Activated CD4-positive, alpha-beta T cell treated with anti-CD3 and anti-CD28 coated beads for 24 hours (primary cell): ENCODE measurements around the gene NPIPB9.
"Not testable (repeated sequence)": the region's sequence is repeated elsewhere in the genome, so short reads cannot be mapped to it uniquely, and the experiment has no call there.

ENCODE experiments used
- DNase-seq, 2 donors: peaks; one replicate each; pipeline ENCODE4 v3.0.0-alpha.2; 2020; ENCODE audit warnings: low read depth in 2 of 2

The NPIPB9 gene

DNA sequence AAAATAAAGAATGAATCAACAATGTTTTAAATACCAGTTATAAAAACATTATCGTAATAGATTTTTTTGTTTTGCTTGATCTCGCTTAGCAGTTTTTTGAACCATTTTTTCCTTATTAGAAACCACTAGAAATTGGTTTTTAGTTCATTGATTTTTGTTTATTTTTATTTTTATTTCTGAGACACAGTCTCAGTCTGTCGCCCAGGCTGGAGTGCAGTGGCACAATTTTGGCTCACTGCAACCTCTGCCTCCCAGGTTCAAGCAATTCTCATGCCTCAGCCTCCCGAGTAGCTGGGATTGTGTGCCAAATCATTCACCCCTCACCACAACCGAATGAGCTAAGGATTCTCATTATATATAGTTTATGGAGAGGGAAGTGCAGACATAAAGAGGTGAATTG is at the start of gene NPIPB9:
Gene NPIPB9, plus strand, starts transcription at position 301 of the 400 bp plus-strand sequence.
- DNase-seq: not testable (repeated sequence)

- not testable (repeated sequence) for DNase-seq
These were observed 47.3 kb upstream of the NPIPB9 start for GRCh38 chr16:28704246-28704645.

GRCh38 chr16:28711220-28712083 is 40.1 kb upstream of the NPIPB9 start, which contains the start of gene EIF3C:
EIF3C (plus strand) TSS chr16:28711464; CDS start chr16:28711687, 223 bp downstream.
- DNase-seq: not testable (repeated sequence)

DNA sequence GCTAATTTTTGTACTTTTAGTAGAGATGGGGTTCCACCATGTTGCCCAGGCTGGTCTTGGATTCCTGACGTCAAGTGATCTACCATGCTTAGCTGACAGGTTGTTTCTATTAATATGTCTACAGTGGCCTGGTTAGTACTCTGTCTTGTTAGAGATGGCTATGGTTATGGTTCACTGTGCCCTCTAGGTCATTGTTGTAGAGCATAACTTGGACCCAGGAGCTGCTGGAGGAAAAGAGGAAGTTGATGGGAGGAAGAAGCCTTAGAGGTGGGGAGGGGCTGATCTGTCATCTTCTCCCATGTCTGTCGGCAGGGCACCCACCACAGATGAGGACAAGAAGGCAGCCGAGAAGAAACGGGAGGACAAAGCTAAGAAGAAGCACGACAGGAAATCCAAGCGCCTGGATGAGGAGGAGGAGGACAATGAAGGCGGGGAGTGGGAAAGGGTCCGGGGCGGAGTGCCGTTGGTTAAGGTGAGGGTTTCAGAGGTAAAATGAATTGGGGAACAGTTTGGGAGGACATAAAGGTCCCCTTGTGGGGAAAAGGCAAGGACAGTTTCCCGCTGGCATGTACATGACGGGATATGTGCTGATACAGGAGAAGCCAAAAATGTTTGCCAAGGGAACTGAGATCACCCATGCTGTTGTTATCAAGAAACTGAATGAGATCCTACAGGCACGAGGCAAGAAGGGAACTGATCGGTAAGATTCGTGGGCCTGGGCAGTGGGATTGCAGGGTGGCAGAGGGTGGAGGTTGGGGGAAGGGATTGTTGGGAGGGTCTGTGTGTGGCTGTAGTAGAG is 28.5 kb upstream of the NPIPB9 start:
- not testable (repeated sequence) for DNase-seq

DNA sequence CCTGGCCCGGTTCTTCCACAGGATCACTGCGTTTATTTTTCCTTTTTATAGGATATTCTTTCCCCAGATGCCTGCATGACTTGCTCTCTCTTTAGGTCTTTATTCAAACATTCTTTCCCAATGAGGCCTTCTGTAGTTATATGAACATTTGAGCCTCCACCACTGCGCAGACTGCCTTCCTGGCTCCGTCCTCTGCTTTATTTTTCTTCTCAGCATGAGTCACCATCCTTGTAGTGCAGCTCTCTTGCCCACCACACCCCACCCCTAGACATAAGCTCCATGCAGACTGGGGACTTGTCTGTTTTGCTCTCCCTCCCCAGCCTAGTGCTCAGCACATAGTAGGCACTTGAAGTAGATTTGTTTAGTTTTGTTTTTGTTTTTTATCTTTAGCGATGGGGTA is 20.3 kb upstream of the NPIPB9 start:
- DNase-seq: not testable (repeated sequence)

DNA sequence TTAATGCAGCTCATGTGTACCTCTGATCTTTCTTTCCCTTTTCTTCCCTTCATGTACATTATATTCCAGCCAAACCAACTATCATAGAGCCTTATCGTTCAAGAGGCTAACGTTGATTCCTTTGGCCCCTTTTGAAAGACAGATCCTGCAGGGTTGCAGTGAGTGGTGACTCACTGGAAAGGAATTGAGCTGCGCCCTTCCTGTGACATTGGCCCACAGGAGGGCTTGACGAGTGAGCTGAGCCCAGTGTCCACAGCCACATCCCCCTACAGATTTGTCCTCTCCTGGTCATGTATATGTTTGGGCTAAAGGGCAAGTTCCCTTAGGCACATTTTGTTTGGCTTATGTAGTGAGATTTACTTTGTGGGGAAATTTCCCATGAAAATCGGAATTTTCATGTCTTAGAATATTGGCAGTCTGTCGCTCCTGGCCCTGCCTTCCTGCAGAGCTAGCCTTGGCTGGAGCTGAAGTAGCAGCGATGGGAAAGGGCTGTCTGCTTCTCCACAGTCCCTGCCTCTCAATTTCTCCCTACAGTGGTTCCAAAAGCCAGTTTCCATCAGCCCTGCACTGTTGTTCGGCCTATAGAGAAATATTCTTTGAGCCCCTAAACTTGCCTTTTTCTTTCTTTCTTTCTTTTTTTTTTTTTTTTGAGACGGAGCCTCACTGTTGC is 19.0 kb upstream of the NPIPB9 start:
- DNase-seq: not testable (repeated sequence)

- not testable (repeated sequence) for DNase-seq
These were observed 11.8 kb upstream of the NPIPB9 start for GRCh38 chr16:28739787-28740186.

DNA sequence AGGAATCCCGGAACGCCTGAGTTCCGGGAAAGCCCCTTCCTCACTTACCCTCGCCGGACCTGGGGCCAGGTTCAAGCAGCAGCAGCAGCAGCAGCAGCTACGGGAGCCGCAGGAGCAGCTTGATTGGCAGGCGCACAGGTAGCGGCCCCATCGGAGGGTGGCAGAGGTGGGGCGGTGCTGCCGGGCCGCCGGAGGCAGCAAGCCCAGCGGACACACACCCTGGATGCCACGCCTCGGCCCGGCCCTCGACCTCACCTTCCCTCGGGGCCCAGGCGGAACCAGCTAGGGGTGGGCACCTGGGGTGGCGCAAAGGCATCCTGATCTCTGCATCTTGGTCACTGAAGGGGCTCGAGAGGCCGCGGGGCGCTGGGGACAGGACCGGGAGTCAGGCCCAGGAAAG is 11.0 kb upstream of the NPIPB9 start:
- not testable (repeated sequence) for DNase-seq

DNA sequence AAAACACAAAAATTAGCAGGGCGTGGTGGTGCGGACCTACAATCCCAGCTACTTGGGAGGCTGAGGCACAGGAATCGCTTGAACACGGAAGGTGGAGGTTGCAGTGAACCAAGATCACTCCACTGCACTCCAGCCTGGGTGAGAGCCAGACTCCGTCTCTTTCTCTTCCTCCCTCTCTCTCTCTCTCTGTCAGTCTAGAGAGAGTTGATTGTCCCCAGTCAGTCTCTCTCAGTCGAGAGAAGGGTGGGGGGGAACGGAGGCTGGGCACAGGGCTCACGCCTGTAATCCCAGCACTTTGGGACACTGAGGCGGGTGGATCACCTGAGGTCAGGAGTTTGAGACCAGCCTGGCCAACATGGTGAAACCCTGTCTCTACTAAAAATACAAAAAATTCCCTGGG is 10.3 kb upstream of the NPIPB9 start:
- DNase-seq: not testable (repeated sequence)

- not testable (repeated sequence) for DNase-seq
These were observed 4.8 kb upstream of the NPIPB9 start for GRCh38 chr16:28746618-28747350.

- peak in 1 of 2 donors; percentile 7 for DNase-seq
These were observed 1.6 kb upstream of the NPIPB9 start for GRCh38 chr16:28749997-28750465.

DNA sequence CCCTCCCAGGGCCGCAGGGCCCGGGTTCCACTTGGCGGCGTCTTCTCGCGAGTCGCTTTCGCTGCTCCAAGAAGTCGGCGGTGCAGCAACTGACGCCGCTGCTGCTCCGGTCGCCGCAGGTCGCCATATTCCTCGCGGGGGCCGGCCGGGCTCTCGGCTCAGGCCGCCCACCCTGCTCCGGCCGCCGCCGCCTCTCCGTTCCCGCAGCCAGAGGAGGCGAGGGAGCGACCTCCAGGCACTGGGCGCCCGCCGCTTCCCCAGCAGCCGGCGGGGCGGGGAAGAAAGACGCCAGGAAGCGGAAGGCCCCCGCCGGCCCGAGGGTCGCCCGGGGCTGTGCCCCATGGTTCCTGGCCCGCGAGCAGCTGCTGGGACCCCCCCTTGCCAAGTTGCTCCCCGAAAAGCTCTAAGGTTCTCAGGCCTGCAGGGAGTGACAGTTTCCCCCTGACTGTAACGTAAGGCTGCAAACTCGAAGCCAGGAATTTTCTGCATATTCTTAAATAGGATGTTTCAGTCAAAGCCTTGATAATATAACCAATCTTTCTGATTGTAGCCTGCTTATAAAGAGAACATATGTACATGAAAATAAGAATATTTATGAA is 1.0 kb upstream of the NPIPB9 start:
- not testable (repeated sequence) for DNase-seq

DNA sequence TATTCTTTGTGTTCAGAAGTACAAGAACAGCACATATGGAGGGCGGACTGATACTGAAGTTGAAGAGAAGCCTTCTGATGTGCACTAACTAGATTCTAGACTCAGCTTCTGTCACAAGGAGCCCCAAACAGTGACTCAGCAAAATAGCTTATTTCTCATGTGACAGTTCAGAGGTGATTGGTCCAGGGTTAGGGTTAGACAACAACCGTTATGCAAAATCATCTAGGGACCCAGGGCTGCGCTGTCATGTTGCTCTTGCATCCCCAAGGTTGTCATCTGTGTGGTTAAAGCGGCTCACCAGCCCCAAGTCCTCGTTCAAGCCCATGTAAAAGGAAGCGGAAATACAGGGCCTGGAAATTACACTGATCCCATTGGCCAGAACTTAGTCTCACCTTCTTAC is 30.1 kb downstream of the NPIPB9 start:
- not testable (repeated sequence) for DNase-seq

- DNase-seq: not testable (repeated sequence)
These were observed 30.8 kb downstream of the NPIPB9 start for GRCh38 chr16:28782357-28782756.

GRCh38 chr16:28802235-28803019 is 50.8 kb downstream of the NPIPB9 start:
- peak; percentile 22 to 64 for DNase-seq

- not testable (repeated sequence) for DNase-seq
These were observed 56.0 kb downstream of the NPIPB9 start for GRCh38 chr16:28807445-28808120.

DNA sequence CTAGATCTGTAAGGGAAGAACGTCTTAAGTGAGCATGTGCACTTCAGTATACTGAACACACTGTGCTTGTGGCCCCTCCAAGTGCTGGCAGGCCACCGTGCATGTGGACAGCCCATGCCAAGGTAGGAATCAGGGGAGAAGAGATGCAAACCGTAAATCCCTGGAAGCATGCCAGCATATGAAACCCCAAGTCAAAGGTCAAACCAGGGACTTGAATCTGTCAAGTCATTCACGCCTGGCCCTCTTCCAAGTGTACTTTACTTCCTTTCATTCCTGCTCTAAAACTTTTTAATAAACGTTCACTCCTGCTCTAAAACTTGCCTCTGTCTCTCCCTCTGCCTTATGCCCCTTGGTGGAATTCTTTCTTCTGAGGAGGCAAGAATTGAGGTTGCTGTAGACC is 68.4 kb downstream of the NPIPB9 start:
- DNase-seq: no peak

DNA sequence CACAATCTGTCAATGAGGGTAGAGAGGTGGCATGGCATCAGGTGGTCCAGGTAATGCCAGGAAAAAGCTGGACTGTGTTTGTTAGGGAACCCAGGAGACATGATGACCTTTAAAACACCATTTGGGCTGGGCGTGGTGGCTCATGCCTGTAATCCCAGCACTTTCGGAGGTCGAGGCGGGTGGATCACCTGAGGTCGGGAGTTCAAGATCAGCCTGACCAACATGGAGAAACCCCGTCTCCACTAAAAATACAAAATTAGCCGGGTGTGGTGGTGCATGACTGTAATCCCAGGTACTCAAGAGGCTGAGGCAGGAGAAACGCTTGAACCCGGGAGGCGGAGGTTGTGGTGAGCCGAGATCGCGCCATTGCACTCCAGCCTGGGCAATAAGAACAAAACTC is 69.0 kb downstream of the NPIPB9 start:
- DNase-seq: not testable (repeated sequence)

- DNase-seq: no peak
These were observed 70.4 kb downstream of the NPIPB9 start for GRCh38 chr16:28821874-28822519.
